H9 (cell line): ENCODE results near the gene MAP3K10. TPM values are rescaled to one million over a fixed set of nuclear protein-coding genes. Genes with fewer than 3 reads are reported as not detected.

Experiments used
- DNase-seq: peaks from one replicate; pipeline ENCODE4 v3.0.0-alpha.2; 2017
- H2AFZ ChIP-seq: one replicate; pipeline ENCODE4 v1.6.1; 2013; ENCODE audit warnings: mild to moderate bottlenecking, low read length, control low read depth, moderate library complexity
- H2AK5ac ChIP-seq: 2 replicates; pipeline ENCODE4 v1.6.1; 2013; ENCODE audit warnings: low read length, control low read depth, mixed read lengths; ENCODE audit not compliant: insufficient read length
- H2BK120ac ChIP-seq: one replicate; pipeline ENCODE4 v1.6.1; 2013; ENCODE audit warnings: low read depth, mild to moderate bottlenecking, low read length, control low read depth, inconsistent platforms; ENCODE audit not compliant: poor library complexity, severe bottlenecking
- H2BK12ac ChIP-seq: 2 replicates; pipeline ENCODE4 v1.6.1; 2013; ENCODE audit warnings: low read length, control low read depth, mixed read lengths, low read depth; ENCODE audit not compliant: insufficient read length
- H2BK15ac ChIP-seq: 2 replicates; pipeline ENCODE4 v1.6.1; 2013; ENCODE audit warnings: low read depth, low read length, control low read depth
- H2BK20ac ChIP-seq: one replicate; pipeline ENCODE4 v1.6.1; 2013; ENCODE audit warnings: low read depth, mild to moderate bottlenecking, low read length, control low read depth, inconsistent platforms; ENCODE audit not compliant: poor library complexity, severe bottlenecking
- H2BK5ac ChIP-seq: 2 replicates; pipeline ENCODE4 v1.6.1; 2013; ENCODE audit warnings: low read length, control low read depth, mixed read lengths; ENCODE audit not compliant: insufficient read length
- H3K14ac ChIP-seq: 2 replicates; pipeline ENCODE4 v1.6.1; 2013; ENCODE audit warnings: low read length, control low read depth; ENCODE audit not compliant: insufficient read depth
- H3K18ac ChIP-seq: 2 replicates; pipeline ENCODE4 v1.6.1; 2013; ENCODE audit warnings: low read depth, mild to moderate bottlenecking, mixed read lengths, low read length, control low read depth; ENCODE audit not compliant: insufficient read length
- H3K23ac ChIP-seq: 2 replicates; pipeline ENCODE4 v1.6.1; 2013; ENCODE audit warnings: low read length, control low read depth, mixed read lengths, low read depth; ENCODE audit not compliant: insufficient read length
- H3K23me2 ChIP-seq: 2 replicates; pipeline ENCODE4 v1.6.1; 2013; ENCODE audit warnings: low read depth, mild to moderate bottlenecking, mixed read lengths, low read length, control low read depth; ENCODE audit not compliant: insufficient read length, poor library complexity, severe bottlenecking
- H3K27ac ChIP-seq: 2 replicates; pipeline ENCODE4 v1.5.1; 2013; ENCODE audit warnings: low read length, control low read depth, mixed read lengths, low read depth; ENCODE audit not compliant: insufficient read length
- H3K27me3 ChIP-seq: 2 replicates; pipeline ENCODE4 v1.6.1; 2013; ENCODE audit warnings: low read length, control low read depth, inconsistent platforms; ENCODE audit not compliant: insufficient read depth
- H3K4ac ChIP-seq: 2 replicates; pipeline ENCODE4 v1.6.1; 2013; ENCODE audit warnings: low read depth, mild to moderate bottlenecking, control low read depth, inconsistent platforms, low read length, moderate library complexity
- H3K4me1 ChIP-seq: 2 replicates; pipeline ENCODE4 v1.6.1; 2013; ENCODE audit warnings: low read length, control low read depth, inconsistent platforms; ENCODE audit not compliant: insufficient read depth
- H3K4me2 ChIP-seq: 2 replicates; pipeline ENCODE4 v1.6.1; 2013; ENCODE audit warnings: low read length, control low read depth, mixed read lengths; ENCODE audit not compliant: insufficient read length, insufficient read depth
- H3K56ac ChIP-seq: 2 replicates; pipeline ENCODE4 v1.6.1; 2013; ENCODE audit warnings: low read depth, mild to moderate bottlenecking, mixed read lengths, low read length, control low read depth; ENCODE audit not compliant: insufficient read length
- H3K79me1 ChIP-seq: 2 replicates; pipeline ENCODE4 v1.6.1; 2013; ENCODE audit warnings: low read depth, mild to moderate bottlenecking, moderate library complexity, low read length, control low read depth, inconsistent platforms; ENCODE audit not compliant: insufficient read depth, poor library complexity, severe bottlenecking
- H3K79me2 ChIP-seq: 2 replicates; pipeline ENCODE4 v1.6.1; 2013; ENCODE audit warnings: low read length, control low read depth, inconsistent platforms; ENCODE audit not compliant: insufficient read depth
- H3K9ac ChIP-seq: 2 replicates; pipeline ENCODE4 v1.6.1; 2013; ENCODE audit warnings: low read length, control low read depth, mixed read lengths; ENCODE audit not compliant: insufficient read length; ENCODE audit errors: extremely low read depth
- H3K9me3 ChIP-seq: one replicate; pipeline ENCODE4 v1.6.1; 2013; ENCODE audit warnings: low read depth, low read length, inconsistent platforms; ENCODE audit not compliant: control insufficient read depth
- H3T11ph ChIP-seq: one replicate; pipeline ENCODE4 v1.6.1; 2013; ENCODE audit warnings: mild to moderate bottlenecking, low read length, control low read depth, inconsistent platforms
- H4K20me1 ChIP-seq: one replicate; pipeline ENCODE4 v1.6.1; 2013; ENCODE audit not compliant: control insufficient read depth, insufficient read length, insufficient read depth
- H4K5ac ChIP-seq: 2 replicates; pipeline ENCODE4 v1.6.1; 2013; ENCODE audit warnings: low read depth, mild to moderate bottlenecking, mixed read lengths, low read length, control low read depth; ENCODE audit not compliant: insufficient read length
- H4K8ac ChIP-seq: replicated peaks from 2 replicates; pipeline ENCODE4 v1.6.1; 2013; ENCODE audit warnings: low read length, control low read depth, mixed read lengths, low read depth; ENCODE audit not compliant: insufficient read length
- H4K91ac ChIP-seq: 2 replicates; pipeline ENCODE4 v1.6.1; 2013; ENCODE audit warnings: low read depth, mild to moderate bottlenecking, moderate library complexity, mixed read lengths, low read length, control low read depth; ENCODE audit not compliant: insufficient read length
- H3K27ac Mint-ChIP-seq, 3 experiments: 2 replicates in 2 of 3; 3 replicates in 1 of 3; pipeline ENCODE4 v1.8.0; 2020 to 2021; ENCODE audit warnings: mixed read lengths in 3 of 3, mild to moderate bottlenecking in 1 of 3, moderate library complexity in 1 of 3
- H3K27me3 Mint-ChIP-seq: 2 replicates; pipeline ENCODE4 v1.8.0; 2021; ENCODE audit warnings: low read depth, mild to moderate bottlenecking, moderate library complexity, mixed read lengths
- H3K36me3 Mint-ChIP-seq, 3 experiments: 2 replicates in 2 of 3; 3 replicates in 1 of 3; pipeline ENCODE4 v1.8.0; 2020 to 2021; ENCODE audit warnings: low read depth in 3 of 3, mixed read lengths in 3 of 3; ENCODE audit not compliant: insufficient read depth in 1 of 3
- H3K4me1 Mint-ChIP-seq, 2 experiments: 2 replicates each; pipeline ENCODE4 v1.8.0; 2020; ENCODE audit warnings: mixed read lengths in 2 of 2
- H3K4me3 Mint-ChIP-seq, 2 experiments: 2 replicates in 1 of 2; 3 replicates in 1 of 2; pipeline ENCODE4 v1.8.0; 2020 to 2021; ENCODE audit warnings: mild to moderate bottlenecking in 2 of 2, mixed read lengths in 2 of 2, moderate library complexity in 1 of 2
- H3K9me3 Mint-ChIP-seq, 2 experiments: 2 replicates in 1 of 2; 3 replicates in 1 of 2; pipeline ENCODE4 v1.8.0; 2020; ENCODE audit warnings: mild to moderate bottlenecking in 2 of 2, mixed read lengths in 2 of 2, moderate library complexity in 1 of 2
- CTCF ChIP-seq: fragments of 200-600 bp; sonication (generic); conservative IDR thresholded peaks from 3 replicates; pipeline ENCODE4 v1.8.0; 2021; ENCODE audit warnings: antibody characterized with exemption, mild to moderate bottlenecking
- WGBS: extraction: QIAGEN DNeasy Blood & Tissue Kit; methylation state at CpG from one replicate; pipeline ENCODE4 v1.1.7; 2013; ENCODE audit warnings: missing lambda C conversion rate, low lambda C conversion rate, mixed read lengths; ENCODE audit not compliant: insufficient read length; ENCODE audit errors: extremely low coverage; 5-methylcytosine and 5-hydroxymethylcytosine counted together
- total RNA-seq: library from RNA; stranded (reverse); gene quantifications from 2 replicates; pipeline ENCODE4 v1.2.1, GENCODE V29; 2021

MAP3K10 gene
- total RNA-seq, 1 experiment from 2014 or later = 19.0 TPM

GRCh38 chr19:40221858-40222619 lies 30.8 kb downstream of the MAP3K10 start:
- no peak overlapping the region for H4K8ac ChIP-seq
- no peak overlapping the region for H3K9ac ChIP-seq
- H3K27ac ChIP-seq = no peak overlapping the region
- peak; percentile 90 for DNase-seq
- H3T11ph ChIP-seq = no peak overlapping the region
- no peak overlapping the region for H3K23ac ChIP-seq
- H3K4me2 ChIP-seq = no peak overlapping the region
- no peaks in the 10 kb centered on the region for H4K20me1 ChIP-seq
- H3K4me1 ChIP-seq = no peaks in the 10 kb centered on the region
- no peak overlapping the region for H2AK5ac ChIP-seq
- H2BK5ac ChIP-seq = no peak overlapping the region
- peaks cover 3 to 7% of the 10 kb centered on the region in 2 experiments for H3K9me3 Mint-ChIP-seq
- no peak overlapping the region for H2BK120ac ChIP-seq
- no peak overlapping the region for H2AFZ ChIP-seq
- H3K14ac ChIP-seq = no peak overlapping the region
- no peaks in the 10 kb centered on the region for H3K9me3 ChIP-seq
- H3K36me3 Mint-ChIP-seq = peaks cover 2 to 5% (median 4%) of the 10 kb centered on the region in 3 experiments; a peak in 5 of 7 replicates
- H3K27ac Mint-ChIP-seq = no peak overlapping the region
- H3K79me1 ChIP-seq = no peaks in the 10 kb centered on the region
- no peak overlapping the region for H3K56ac ChIP-seq
- H2BK20ac ChIP-seq = no peak overlapping the region
- H3K4me1 Mint-ChIP-seq = peaks cover 0 to 6% of the 10 kb centered on the region in 2 experiments; a peak in 2 of 4 replicates
- H3K79me2 ChIP-seq = no peaks in the 10 kb centered on the region
- H2BK12ac ChIP-seq = no peak overlapping the region
- no peak overlapping the region for H3K4ac ChIP-seq
- H4K5ac ChIP-seq = no peak overlapping the region
- H3K4me3 Mint-ChIP-seq = no peak overlapping the region
- H3K27me3 ChIP-seq = no peaks in the 10 kb centered on the region; the same call in 1 of the 2 replicates
- H3K23me2 ChIP-seq = peaks cover 3% of the 10 kb centered on the region
- WGBS = no CpG with 5 or more reads among the region's 41 CpGs
- H3K18ac ChIP-seq = no peak overlapping the region
- TF ChIP-seq CTCF = peak; percentile 91
- H4K91ac ChIP-seq = no peak overlapping the region
- peaks cover 45% of the 10 kb centered on the region for H3K27me3 Mint-ChIP-seq
- H2BK15ac ChIP-seq = no peak overlapping the region; the same call in 1 of the 2 replicates
